DMS 273 (cell line): Measurements from ENCODE around the gene TOPBP1.
"Not testable (repeated sequence)": the region's sequence is repeated elsewhere in the genome, so short reads cannot be mapped to it uniquely, and the experiment has no call there.

Experiments used
- DNase-seq: peaks from one replicate; lab custom pipeline; 2025; ENCODE audit not compliant: unreplicated experiment; lab: John Stamatoyannopoulos, UW

TOPBP1 gene

GRCh38 chr3:133573054-133573628 is 88.6 kb downstream of the TOPBP1 start:
- no peak for DNase-seq

- no peak for DNase-seq
Measured at GRCh38 chr3:133572158-133573053, 89.3 kb downstream of the TOPBP1 start.

- DNase-seq, result no peak
Measured at GRCh38 chr3:133570937-133571320, 90.8 kb downstream of the TOPBP1 start.

- no peak for DNase-seq
Measured at GRCh38 chr3:133570139-133570936, 91.4 kb downstream of the TOPBP1 start.

GRCh38 chr3:133568294-133569014 is 93.3 kb downstream of the TOPBP1 start:
- no peak for DNase-seq

- no peak for DNase-seq
Measured at GRCh38 chr3:133563816-133564215, 97.9 kb downstream of the TOPBP1 start.

GRCh38 chr3:133563186-133563591 is 98.6 kb downstream of the TOPBP1 start:
- no peak for DNase-seq

GRCh38 chr3:133562376-133562775 is 99.4 kb downstream of the TOPBP1 start:
- no peak for DNase-seq

GRCh38 chr3:133561679-133562078 is 100.1 kb downstream of the TOPBP1 start:
- DNase-seq, result no peak

- DNase-seq, result not testable (repeated sequence)
Measured at GRCh38 chr3:133551589-133551988, 110.2 kb downstream of the TOPBP1 start.
